ENCODE results near the gene BIN1.

The BIN1 gene

GRCh38 chr2:127072970-127073369, 34.0 kb downstream of the BIN1 start:
- TF ChIP-seq POLR2AphosphoS5 (IDR thresholded peaks at IDR 0.05; ENCODE audit: low read depth, low read length) (no peak), SIN3A (IDR thresholded peaks at IDR 0.05; ENCODE audit: borderline replicate concordance, insufficient read depth, low read length) (no peak), FOXP2 (optimal IDR thresholded peaks at IDR 0.05; ENCODE audit: borderline replicate concordance, extremely low read depth, extremely low read length, insufficient read depth) (no peak), REST (IDR thresholded peaks at IDR 0.05; ENCODE audit: insufficient read depth in 1 of 2, low read depth in 2 of 2, low read length in 2 of 2) (no peak), TAF1 (IDR thresholded peaks at IDR 0.05; ENCODE audit: borderline replicate concordance, insufficient read depth, low read length) (no peak)

GRCh38 chr2:127072396-127072795, 34.6 kb downstream of the BIN1 start:
- no peak for TF ChIP-seq REST (IDR thresholded peaks at IDR 0.05; ENCODE audit: insufficient read depth in 1 of 2, low read depth in 2 of 2, low read length in 2 of 2)
- no peak for TF ChIP-seq SIN3A (IDR thresholded peaks at IDR 0.05; ENCODE audit: borderline replicate concordance, insufficient read depth, low read length)
- no peak for TF ChIP-seq TAF1 (IDR thresholded peaks at IDR 0.05; ENCODE audit: borderline replicate concordance, insufficient read depth, low read length)
- no peak for TF ChIP-seq POLR2AphosphoS5 (IDR thresholded peaks at IDR 0.05; ENCODE audit: low read depth, low read length)
- TF ChIP-seq FOXP2 (optimal IDR thresholded peaks at IDR 0.05; ENCODE audit: borderline replicate concordance, extremely low read depth, extremely low read length, insufficient read depth): no peak

GRCh38 chr2:127071901-127072328, 35.0 kb downstream of the BIN1 start:
- TF ChIP-seq FOXP2 (optimal IDR thresholded peaks at IDR 0.05; ENCODE audit: borderline replicate concordance, extremely low read depth, extremely low read length, insufficient read depth): no peak
- TF ChIP-seq REST (IDR thresholded peaks at IDR 0.05; ENCODE audit: insufficient read depth in 1 of 2, low read depth in 2 of 2, low read length in 2 of 2): no peak
- TF ChIP-seq TAF1 (IDR thresholded peaks at IDR 0.05; ENCODE audit: borderline replicate concordance, insufficient read depth, low read length): no peak
- no peak for TF ChIP-seq SIN3A (IDR thresholded peaks at IDR 0.05; ENCODE audit: borderline replicate concordance, insufficient read depth, low read length)
- TF ChIP-seq POLR2AphosphoS5 (IDR thresholded peaks at IDR 0.05; ENCODE audit: low read depth, low read length): no peak

GRCh38 chr2:127070221-127070620, 36.7 kb downstream of the BIN1 start:
- TF ChIP-seq REST (IDR thresholded peaks at IDR 0.05; ENCODE audit: insufficient read depth in 1 of 2, low read depth in 2 of 2, low read length in 2 of 2) (no peak), SIN3A (IDR thresholded peaks at IDR 0.05; ENCODE audit: borderline replicate concordance, insufficient read depth, low read length) (no peak), TAF1 (IDR thresholded peaks at IDR 0.05; ENCODE audit: borderline replicate concordance, insufficient read depth, low read length) (no peak)

- no peak for TF ChIP-seq TAF1 (IDR thresholded peaks at IDR 0.05; ENCODE audit: borderline replicate concordance, insufficient read depth, low read length)
- no peak for TF ChIP-seq REST (IDR thresholded peaks at IDR 0.05; ENCODE audit: insufficient read depth in 1 of 2, low read depth in 2 of 2, low read length in 2 of 2)
- no peak for TF ChIP-seq SIN3A (IDR thresholded peaks at IDR 0.05; ENCODE audit: borderline replicate concordance, insufficient read depth, low read length)
- TF ChIP-seq POLR2AphosphoS5 (IDR thresholded peaks at IDR 0.05; ENCODE audit: low read depth, low read length): no peak
- TF ChIP-seq FOXP2 (optimal IDR thresholded peaks at IDR 0.05; ENCODE audit: borderline replicate concordance, extremely low read depth, extremely low read length, insufficient read depth): no peak
Observed at GRCh38 chr2:127069536-127069935, 37.4 kb downstream of the BIN1 start.

Data from PFSK-1 (cell line).